Panc1 (cell line): Measurements from ENCODE around the gene CLVS2. TPM values are rescaled to one million over a fixed set of nuclear protein-coding genes. Genes with fewer than 3 reads are reported as not detected.

Experiments used
- ATAC-seq: fragments of 200-7000 bp; cut with Tn5 transposase; 2 replicates; pipeline ENCODE4 v1.9.1; 2020; ENCODE audit warnings: mild to moderate bottlenecking, moderate library complexity
- BruUV-seq: library from RNA; stranded (reverse); fragments of 400-500 nt; replicated peaks from 2 replicates; lab custom pipeline; 2021; lab: Mats Ljungman, UMichigan
- CTCF ChIA-PET: fragments of 300-600 bp; sonication (Branson Sonifier 250); formaldehyde crosslinking; loops from one replicate; lab custom pipeline; 2022; ENCODE audit warnings: antibody characterized with exemption; lab: Charles Lee
- POLR2A ChIA-PET: fragments of 300-600 bp; sonication (Branson Sonifier 250); formaldehyde crosslinking; loops from one replicate; lab custom pipeline; 2022; ENCODE audit warnings: antibody characterized with exemption; lab: Charles Lee
- DNase-seq: peaks from one replicate; pipeline ENCODE4 v3.0.0-alpha.2; 2010; ENCODE audit warnings: low read depth, low spot score
- H3K27ac ChIP-seq: 2 replicates; pipeline ENCODE4 v1.5.1; 2011; ENCODE audit warnings: mild to moderate bottlenecking, low read length, inconsistent platforms
- H3K27me3 ChIP-seq: fragments of 200-500 bp; sonication (Bioruptor generic); 2 replicates; pipeline ENCODE4 v1.6.0; 2014; ENCODE audit warnings: low read length, inconsistent platforms; ENCODE audit not compliant: control insufficient read depth, insufficient read depth
- H3K36me3 ChIP-seq: fragments of 200-500 bp; sonication (Bioruptor generic); 2 replicates; pipeline ENCODE4 v1.5.1; 2014; ENCODE audit warnings: inconsistent platforms, mild to moderate bottlenecking, low read length, moderate library complexity; ENCODE audit not compliant: control insufficient read depth, insufficient read depth
- H3K4me1 ChIP-seq: 2 replicates; pipeline ENCODE4 v1.5.1; 2011; ENCODE audit warnings: inconsistent platforms, mild to moderate bottlenecking, low read length, moderate library complexity; ENCODE audit not compliant: control insufficient read depth, insufficient read depth
- H3K4me3 ChIP-seq, 2 experiments: 2 replicates each; pipeline ENCODE4 v1.5.1; 2011 to 2012; ENCODE audit warnings: low read depth in 2 of 2, low read length in 2 of 2, mild to moderate bottlenecking in 2 of 2, inconsistent platforms in 1 of 2, moderate library complexity in 1 of 2
- H3K9me3 ChIP-seq: fragments of 200-500 bp; sonication (Bioruptor generic); 2 replicates; pipeline ENCODE4 v1.5.1; 2014; ENCODE audit warnings: low read depth, mild to moderate bottlenecking, inconsistent platforms, low read length, moderate library complexity; ENCODE audit not compliant: control insufficient read depth, insufficient read depth
- CTCF ChIP-seq: fragments of 450-650 bp; IDR thresholded peaks from 2 replicates; pipeline ENCODE4 v1.5.1; 2017; ENCODE audit warnings: mild to moderate bottlenecking
- POLR2AphosphoS5 ChIP-seq: IDR thresholded peaks from 2 replicates; pipeline ENCODE4 v1.6.1; 2012; ENCODE audit warnings: mild to moderate bottlenecking, low read depth, low read length, moderate library complexity
- REST ChIP-seq, 2 experiments: IDR thresholded peaks; 2 replicates each; pipeline ENCODE4 v1.6.1; 2011 to 2012; ENCODE audit warnings: low read depth in 2 of 2, control low read depth in 1 of 2, low read length in 1 of 2, mild to moderate bottlenecking in 1 of 2, moderate library complexity in 1 of 2; ENCODE audit not compliant: insufficient read depth in 1 of 2
- SIN3A ChIP-seq: IDR thresholded peaks from 2 replicates; pipeline ENCODE4 v1.6.1; 2012; ENCODE audit warnings: low read depth, mild to moderate bottlenecking, low read length, moderate library complexity, borderline replicate concordance; ENCODE audit not compliant: insufficient read depth
- TCF7L2 ChIP-seq: IDR thresholded peaks from 2 replicates; pipeline ENCODE4 v1.6.1; 2011; ENCODE audit warnings: mild to moderate bottlenecking, low read depth, low read length, inconsistent platforms
- in situ Hi-C: cut with HindIII; loops from 2 replicates; pipeline ENCODE4 v1.10.0; 2016; ENCODE audit warnings: low sequenced_read_pairs, low pct_unique_long_range_greater_than_20kb
- intact Hi-C: fragments of 100-400 bp; cut with micrococcal nuclease; formaldehyde crosslinking; loops from one replicate; pipeline ENCODE4 v1.10.0; 2022; ENCODE audit not compliant: unreplicated experiment
- total RNA-seq: library from RNA; stranded (reverse); gene quantifications from one replicate; pipeline ENCODE4 v1.2.1, GENCODE V29; 2021; ENCODE audit not compliant: unreplicated experiment

The CLVS2 gene
- total RNA-seq, 1 experiment from 2014 or later: 1.1 TPM

GRCh38 chr6:123028263-123028662, 32.2 kb downstream of the CLVS2 start:
- POLR2A ChIA-PET: no interaction called here
- in situ Hi-C loops: no loop called here
- CTCF ChIA-PET: no interaction called here
- Histone ChIP-seq H3K27me3 (no peaks in the 10 kb centered on the region), H3K9me3 (no peaks in the 10 kb centered on the region), H3K4me3 (no peak overlapping the region), H3K4me1 (peaks cover 8% of the 10 kb centered on the region), H3K36me3 (no peaks in the 10 kb centered on the region), H3K27ac (no peak overlapping the region)
- intact Hi-C loops: no loop called here
- BruUV-seq: no TSS peak
- DNase-seq (no peak), ATAC-seq (peak; percentile 61; the same call in 1 of the 2 replicates)
- TF ChIP-seq SIN3A (no peak), CTCF (no peak), POLR2AphosphoS5 (no peak), TCF7L2 (no peak), REST (IDR thresholded peaks at IDR 0.05; ENCODE audit: insufficient read depth in 1 of 2, low read depth in 2 of 2, low read length in 1 of 2) (no peak)

- no TSS peak for BruUV-seq
- Histone ChIP-seq H3K9me3 (no peaks in the 10 kb centered on the region), H3K27me3 (no peaks in the 10 kb centered on the region), H3K4me1 (peaks cover 8% of the 10 kb centered on the region), H3K4me3 (no peak overlapping the region), H3K36me3 (no peaks in the 10 kb centered on the region), H3K27ac (0 out of 2 replicates have a peak overlapping the region, but pooled peaks have one; percentile 5)
- in situ Hi-C loops (no loop called here), intact Hi-C loops (no loop called here)
- ATAC-seq (peak; percentile 95), DNase-seq (peak; percentile 80)
- TF ChIP-seq TCF7L2 (no peak), REST (IDR thresholded peaks at IDR 0.05; ENCODE audit: insufficient read depth in 1 of 2, low read depth in 2 of 2, low read length in 1 of 2) (no peak), SIN3A (no peak), CTCF (no peak), POLR2AphosphoS5 (no peak)
- ChIA-PET CTCF (no interaction called here), POLR2A (no interaction called here)
These were observed 34.2 kb downstream of the CLVS2 start for GRCh38 chr6:123030282-123030681.
